Nucleus accumbens (tissue), 56 donors: ENCODE measurements around the gene TAS2R4.
"Not testable (repeated sequence)": the region's sequence is repeated elsewhere in the genome, so short reads cannot be mapped to it uniquely, and the experiment has no call there.

Experiments used
- DNase-seq, 56 donors: peaks; one replicate each; lab custom pipeline; 2025; lab: John Stamatoyannopoulos, UW

TAS2R4 gene

GRCh38 chr7:141776374-141776773 is at the start of gene TAS2R4:
Gene TAS2R4 (plus strand): TSS chr7:141776674. CDS start chr7:141778489, 1,815 bp downstream.
- DNase-seq: no peak

GRCh38 chr7:141729020-141729419 is 47.5 kb upstream of the TAS2R4 start:
- DNase-seq: no peak

GRCh38 chr7:141731476-141732149 is 44.9 kb upstream of the TAS2R4 start:
- DNase-seq: peak in 3 of 56 donors; percentile 3 to 7 (median 3)

GRCh38 chr7:141737118-141737835 is 39.2 kb upstream of the TAS2R4 start:
- no peak for DNase-seq

- peak; percentile 46 to 95 (median 86) for DNase-seq
These were observed 38.5 kb upstream of the TAS2R4 start, which contains the start of gene SSBP1 for GRCh38 chr7:141737836-141738591. Gene SSBP1 (plus strand): TSS chr7:141738358. CDS start chr7:141739167, 809 bp downstream.

GRCh38 chr7:141738592-141739013 is 37.9 kb upstream of the TAS2R4 start:
- no peak for DNase-seq

GRCh38 chr7:141739250-141739649 is 37.2 kb upstream of the TAS2R4 start:
- no peak for DNase-seq

- no peak for DNase-seq
These were observed 34.2 kb upstream of the TAS2R4 start for GRCh38 chr7:141742229-141742628.

- DNase-seq: no peak
These were observed 32.3 kb upstream of the TAS2R4 start for GRCh38 chr7:141744131-141744530.

GRCh38 chr7:141748396-141748795 is 28.1 kb upstream of the TAS2R4 start:
- DNase-seq: no peak

- DNase-seq: not testable (repeated sequence)
These were observed 24.6 kb upstream of the TAS2R4 start for GRCh38 chr7:141751904-141752303.

- no peak for DNase-seq
These were observed 23.8 kb upstream of the TAS2R4 start for GRCh38 chr7:141752634-141753033.

- DNase-seq: no peak
These were observed 21.5 kb upstream of the TAS2R4 start for GRCh38 chr7:141754939-141755338.

- DNase-seq: no peak
These were observed 12.7 kb upstream of the TAS2R4 start, which contains the start of gene TAS2R3 for GRCh38 chr7:141763797-141764196. Gene TAS2R3 (plus strand): TSS chr7:141764097. CDS start chr7:141764159, 62 bp downstream.

GRCh38 chr7:141770083-141770583 is 6.3 kb upstream of the TAS2R4 start:
- not testable (repeated sequence) for DNase-seq

- peak in 16 of 56 donors; percentile 1 to 48 (median 4) for DNase-seq
These were observed 9.5 kb downstream of the TAS2R4 start for GRCh38 chr7:141785706-141786552.

- DNase-seq: no peak
These were observed 11.8 kb downstream of the TAS2R4 start for GRCh38 chr7:141788296-141788695.

GRCh38 chr7:141789917-141790316 is 13.4 kb downstream of the TAS2R4 start, which contains the start of gene TAS2R5:
Gene TAS2R5 (plus strand): TSS chr7:141790217. CDS start chr7:141790362, 145 bp downstream.
- no peak for DNase-seq

- DNase-seq: peak in 1 of 56 donors; percentile 3
These were observed 16.1 kb downstream of the TAS2R4 start for GRCh38 chr7:141792526-141792925.

- DNase-seq: no peak
These were observed 43.6 kb downstream of the TAS2R4 start for GRCh38 chr7:141820067-141820466.
